Rectal smooth muscle tissue (tissue), 1 donor: Measurements from ENCODE around the gene PTPRD.

Experiments
- H3K27ac ChIP-seq: one replicate; pipeline ENCODE4 v1.7.0; 2013; ENCODE audit warnings: low read depth, low read length, inconsistent platforms
- H3K27me3 ChIP-seq: one replicate; pipeline ENCODE4 v1.7.0; 2013; ENCODE audit warnings: low read length; ENCODE audit not compliant: control insufficient read depth, insufficient read depth
- H3K36me3 ChIP-seq: one replicate; pipeline ENCODE4 v1.7.0; 2013; ENCODE audit warnings: low read length; ENCODE audit not compliant: control insufficient read depth, insufficient read depth
- H3K4me1 ChIP-seq: one replicate; pipeline ENCODE4 v1.7.0; 2013; ENCODE audit warnings: low read length; ENCODE audit not compliant: control insufficient read depth, insufficient read depth
- H3K4me3 ChIP-seq: one replicate; pipeline ENCODE4 v1.7.0; 2013; ENCODE audit warnings: low read length
- H3K9ac ChIP-seq: one replicate; pipeline ENCODE4 v1.7.0; 2013; ENCODE audit warnings: low read length

Gene PTPRD

GRCh38 chr9:9305600-9305999, 1307.2 kb downstream of the PTPRD start:
- H3K4me1 ChIP-seq, result no peaks in the 10 kb centered on the region
- H3K36me3 ChIP-seq, result no peaks in the 10 kb centered on the region
- H3K27ac ChIP-seq, result no peak overlapping the region
- no peak overlapping the region for H3K9ac ChIP-seq
- H3K4me3 ChIP-seq, result no peak overlapping the region
- no peaks in the 10 kb centered on the region for H3K27me3 ChIP-seq

GRCh38 chr9:9299134-9299533, 1313.7 kb downstream of the PTPRD start:
- Histone ChIP-seq H3K4me3 (no peak overlapping the region), H3K36me3 (no peaks in the 10 kb centered on the region), H3K4me1 (no peaks in the 10 kb centered on the region), H3K9ac (no peak overlapping the region), H3K27me3 (no peaks in the 10 kb centered on the region), H3K27ac (no peak overlapping the region)

GRCh38 chr9:9286001-9286400, 1326.8 kb downstream of the PTPRD start:
- Histone ChIP-seq H3K9ac (no peak overlapping the region), H3K36me3 (no peaks in the 10 kb centered on the region), H3K4me3 (no peak overlapping the region), H3K27ac (no peak overlapping the region), H3K4me1 (no peaks in the 10 kb centered on the region), H3K27me3 (no peaks in the 10 kb centered on the region)

- no peak overlapping the region for H3K9ac ChIP-seq
- no peak overlapping the region for H3K4me3 ChIP-seq
- no peak overlapping the region for H3K27ac ChIP-seq
- no peaks in the 10 kb centered on the region for H3K4me1 ChIP-seq
- no peaks in the 10 kb centered on the region for H3K36me3 ChIP-seq
- H3K27me3 ChIP-seq, result no peaks in the 10 kb centered on the region
Observed at GRCh38 chr9:9284201-9284600, 1328.6 kb downstream of the PTPRD start.

- Histone ChIP-seq H3K27me3 (no peaks in the 10 kb centered on the region), H3K36me3 (no peaks in the 10 kb centered on the region), H3K4me3 (no peak overlapping the region)
Observed at GRCh38 chr9:9283159-9283986, 1329.4 kb downstream of the PTPRD start.

GRCh38 chr9:9275601-9276000, 1337.2 kb downstream of the PTPRD start:
- Histone ChIP-seq H3K4me3 (no peak overlapping the region), H3K9ac (no peak overlapping the region), H3K4me1 (no peaks in the 10 kb centered on the region), H3K27me3 (no peaks in the 10 kb centered on the region), H3K36me3 (no peaks in the 10 kb centered on the region), H3K27ac (no peak overlapping the region)

More at GRCh38 chr9:9283159-9283986, 1329.4 kb downstream of the PTPRD start:
- Histone ChIP-seq H3K27ac (no peak overlapping the region), H3K9ac (no peak overlapping the region), H3K4me1 (no peaks in the 10 kb centered on the region)

GRCh38 chr9:9257999-9258498, 1354.8 kb downstream of the PTPRD start:
- H3K9ac ChIP-seq, result no peak overlapping the region
- no peaks in the 10 kb centered on the region for H3K36me3 ChIP-seq
- H3K4me1 ChIP-seq, result no peaks in the 10 kb centered on the region
- no peaks in the 10 kb centered on the region for H3K27me3 ChIP-seq
- H3K27ac ChIP-seq, result no peak overlapping the region
- no peak overlapping the region for H3K4me3 ChIP-seq

- no peak overlapping the region for H3K4me3 ChIP-seq
- H3K36me3 ChIP-seq, result no peaks in the 10 kb centered on the region
- H3K4me1 ChIP-seq, result no peaks in the 10 kb centered on the region
- no peaks in the 10 kb centered on the region for H3K27me3 ChIP-seq
- H3K9ac ChIP-seq, result no peak overlapping the region
- no peak overlapping the region for H3K27ac ChIP-seq
Observed at GRCh38 chr9:9246726-9247125, 1366.1 kb downstream of the PTPRD start.

- H3K4me1 ChIP-seq, result no peaks in the 10 kb centered on the region
- no peaks in the 10 kb centered on the region for H3K27me3 ChIP-seq
- no peak overlapping the region for H3K9ac ChIP-seq
- no peak overlapping the region for H3K27ac ChIP-seq
- H3K36me3 ChIP-seq, result no peaks in the 10 kb centered on the region
- no peak overlapping the region for H3K4me3 ChIP-seq
Observed at GRCh38 chr9:9231946-9232345, 1380.9 kb downstream of the PTPRD start.

GRCh38 chr9:9229269-9229668, 1383.5 kb downstream of the PTPRD start:
- no peaks in the 10 kb centered on the region for H3K27me3 ChIP-seq

GRCh38 chr9:9223175-9223574, 1389.6 kb downstream of the PTPRD start:
- Histone ChIP-seq H3K27me3 (no peaks in the 10 kb centered on the region), H3K4me3 (no peak overlapping the region), H3K4me1 (no peaks in the 10 kb centered on the region), H3K9ac (no peak overlapping the region), H3K27ac (no peak overlapping the region), H3K36me3 (no peaks in the 10 kb centered on the region)

More at GRCh38 chr9:9229269-9229668, 1383.5 kb downstream of the PTPRD start:
- Histone ChIP-seq H3K27ac (no peak overlapping the region), H3K36me3 (no peaks in the 10 kb centered on the region), H3K4me1 (no peaks in the 10 kb centered on the region), H3K9ac (no peak overlapping the region), H3K4me3 (no peak overlapping the region)

GRCh38 chr9:9222730-9223129, 1390.1 kb downstream of the PTPRD start:
- H3K36me3 ChIP-seq, result no peaks in the 10 kb centered on the region
- no peak overlapping the region for H3K4me3 ChIP-seq
- H3K27me3 ChIP-seq, result no peaks in the 10 kb centered on the region
- no peak overlapping the region for H3K27ac ChIP-seq
- H3K4me1 ChIP-seq, result no peaks in the 10 kb centered on the region
- no peak overlapping the region for H3K9ac ChIP-seq

- Histone ChIP-seq H3K27me3 (no peaks in the 10 kb centered on the region), H3K9ac (no peak overlapping the region), H3K27ac (no peak overlapping the region), H3K4me1 (no peaks in the 10 kb centered on the region), H3K36me3 (no peaks in the 10 kb centered on the region), H3K4me3 (no peak overlapping the region)
Observed at GRCh38 chr9:9216934-9217333, 1395.9 kb downstream of the PTPRD start.
